ENCODE results near the gene ABCB6.

The ABCB6 gene

DNA sequence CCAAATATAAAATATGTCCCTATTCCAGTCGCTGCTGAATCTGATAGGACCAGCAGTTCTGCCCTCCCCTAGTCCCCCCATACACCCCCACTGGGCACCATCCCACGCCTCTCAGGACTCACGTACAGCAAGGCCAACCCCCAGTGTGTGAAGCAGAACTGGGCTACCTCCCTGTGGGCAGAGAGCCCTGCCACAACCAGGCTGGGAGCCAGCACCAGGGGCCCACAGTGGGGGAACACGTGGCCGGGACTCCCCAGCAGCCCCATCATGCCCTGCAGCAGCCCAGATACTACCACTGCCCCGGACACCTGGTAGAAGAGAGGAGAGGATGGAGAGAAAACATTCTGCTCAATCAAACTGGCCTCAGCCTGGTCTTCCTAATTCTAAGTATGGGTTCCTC lies 50.2 kb downstream of the ABCB6 start:
- no peak for DNase-seq

DNA sequence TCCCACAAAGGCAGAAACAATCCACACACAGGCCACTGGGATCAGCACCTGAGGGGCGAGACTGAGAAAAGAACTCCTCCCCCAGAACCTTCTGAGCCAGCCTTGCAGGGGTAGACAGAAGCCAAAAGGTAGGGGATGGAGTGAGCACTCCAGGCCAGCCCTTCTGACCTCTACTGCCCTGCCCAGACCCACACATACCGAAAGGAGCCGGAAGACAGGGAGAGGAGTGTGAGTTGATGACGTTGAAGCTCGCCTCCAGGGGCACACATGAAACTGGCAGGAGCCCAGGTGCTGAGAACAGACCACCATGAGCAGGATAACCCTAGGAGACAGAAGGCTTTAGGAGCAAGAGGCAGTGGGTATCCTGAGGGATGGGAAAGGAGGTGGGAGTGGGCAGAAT lies 50.8 kb downstream of the ABCB6 start:
- DNase-seq = no peak

DNA sequence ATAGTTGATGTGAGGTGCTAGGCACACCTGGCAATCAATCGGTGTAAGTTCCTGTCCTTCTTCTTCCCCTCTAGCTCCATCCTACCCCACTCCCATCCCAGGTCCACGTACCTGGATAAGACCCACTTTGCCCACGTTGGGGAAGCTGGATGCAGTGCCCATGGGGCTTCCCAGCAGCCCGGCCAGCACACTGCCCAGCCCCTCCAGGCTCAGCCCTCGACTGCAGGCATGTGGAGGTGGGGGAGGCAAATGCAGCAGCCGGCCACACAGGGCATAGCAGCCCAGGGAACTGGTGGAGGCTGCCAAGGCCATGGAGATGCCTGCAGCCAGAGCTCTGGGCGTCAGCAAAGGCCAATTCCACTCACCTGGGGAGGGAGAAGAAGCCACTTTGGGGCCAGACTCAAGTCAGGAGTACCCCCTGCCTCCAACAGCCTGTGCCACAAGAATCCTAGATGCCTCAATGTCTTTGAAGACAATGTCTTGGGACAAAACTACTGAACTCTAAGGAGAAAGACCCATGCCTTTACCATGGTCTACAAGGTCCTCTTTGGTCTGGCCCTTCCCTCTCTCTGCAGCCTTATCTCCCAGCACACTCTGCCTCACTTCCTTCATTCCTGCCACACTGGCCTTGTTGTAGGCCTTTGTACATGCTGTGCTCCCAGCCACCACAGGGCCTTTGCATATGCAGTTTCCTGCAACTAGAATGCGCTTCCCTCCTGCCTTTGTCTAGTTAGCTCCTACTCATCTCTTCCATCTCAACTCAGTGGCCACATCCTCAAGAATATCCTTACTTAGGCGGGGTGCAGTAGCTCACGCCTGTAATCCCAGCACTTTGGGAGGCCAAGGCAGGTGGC lies 53.5 kb downstream of the ABCB6 start:
- no peak for DNase-seq

DNA sequence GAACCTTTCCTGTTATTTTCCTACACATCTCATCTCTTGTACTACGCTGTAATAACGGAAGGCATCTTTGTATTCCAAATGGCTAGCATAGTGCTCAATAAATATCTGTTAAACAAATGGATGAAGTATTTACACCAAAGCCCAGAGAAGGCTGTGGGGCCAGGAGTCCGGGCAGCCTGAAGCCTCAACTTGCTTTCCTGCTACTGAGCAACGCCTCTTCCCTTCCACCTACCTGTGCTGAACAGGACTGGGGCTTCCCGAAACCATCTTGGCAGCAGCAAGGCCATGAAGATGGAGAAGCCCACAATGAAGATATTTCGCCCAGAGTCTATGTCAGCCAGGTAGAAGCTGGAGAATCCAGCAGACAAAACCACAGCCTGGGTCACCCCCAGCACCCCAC lies 55.6 kb downstream of the ABCB6 start:
- no peak for DNase-seq

DNA sequence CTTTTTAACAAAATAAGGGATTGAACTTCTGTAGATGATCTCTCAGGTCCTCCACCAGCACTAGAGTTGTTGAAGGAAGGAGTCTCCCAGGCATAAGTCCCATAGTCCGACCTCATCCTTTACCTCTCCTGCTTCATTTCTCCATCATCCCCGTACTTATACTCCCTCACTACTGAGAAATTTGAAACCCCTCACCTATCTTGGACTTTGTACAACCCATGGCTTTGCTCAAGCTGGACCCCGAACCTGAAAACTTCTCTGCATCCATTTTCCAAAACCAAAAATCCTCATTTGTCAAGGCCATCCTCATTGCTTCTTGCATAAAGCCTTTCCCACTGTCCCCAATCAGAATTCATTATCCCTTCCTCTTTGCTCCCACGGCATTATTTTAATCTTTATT lies 57.7 kb downstream of the ABCB6 start:
- no peak for DNase-seq

DNA sequence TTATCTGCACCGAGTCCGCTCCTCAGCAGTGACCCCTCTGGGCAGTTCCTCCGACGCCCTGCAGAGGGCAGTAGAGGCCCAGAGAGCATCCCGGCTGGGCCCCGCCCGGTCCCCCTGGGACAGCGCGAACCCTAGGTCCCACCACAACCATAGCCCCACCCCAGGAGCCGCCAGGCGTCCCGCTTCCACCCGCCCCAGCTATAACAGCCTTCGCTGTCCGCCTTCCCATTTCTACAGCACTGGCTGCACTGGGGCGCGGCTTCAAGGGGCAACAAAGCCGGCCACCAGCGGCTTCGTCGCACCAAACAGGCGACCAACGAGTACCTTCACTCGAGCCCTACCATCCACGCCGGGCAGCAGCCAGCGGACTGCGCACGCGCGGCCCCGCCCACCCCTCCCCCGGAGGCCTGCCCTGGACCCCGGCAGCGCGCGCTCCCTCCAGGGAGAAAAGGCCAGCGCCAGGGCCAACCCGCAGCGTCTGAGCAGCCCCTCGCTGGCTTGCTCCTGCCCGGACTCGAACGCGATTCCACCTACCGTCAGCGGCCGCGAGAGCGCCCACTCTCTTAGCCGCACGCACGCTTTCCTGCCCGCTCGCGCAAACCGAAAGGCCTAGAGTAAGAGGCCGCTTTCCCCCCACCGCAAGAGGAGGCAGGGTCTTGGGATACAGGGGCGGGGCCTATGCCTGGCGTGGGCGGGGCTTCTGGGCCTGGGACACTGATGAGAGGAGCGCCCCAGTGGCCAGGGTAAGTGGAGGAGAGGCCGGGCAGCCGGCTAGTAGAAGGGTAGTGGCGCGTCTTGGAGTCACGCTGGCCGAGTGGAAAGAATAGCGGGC lies 58.4 kb downstream of the ABCB6 start, which contains the start of gene NHEJ1:
Gene NHEJ1, minus strand, starts transcription at position 630 of the 832 bp plus-strand sequence. CDS start 2,453 bp downstream, outside the sequence.
- peak; percentile 72 to 99 (median 96) for DNase-seq

Data from C1 segment of cervical spinal cord (tissue), 14 donors.